ENCODE data around the gene RANBP1. TPM values are rescaled to one million over a fixed set of nuclear protein-coding genes. Genes with fewer than 3 reads are reported as not detected.

The RANBP1 gene
- total RNA-seq, 1 experiment from 2014 or later, result 522 TPM

- Histone ChIP-seq H3K27ac (ENCODE audit: insufficient read length, low read depth, low read length) (no peak overlapping the region), H3K9ac (ENCODE audit: extremely low read depth, insufficient read length, low read length) (no peak overlapping the region), H2BK120ac (ENCODE audit: low read depth, low read length, poor library complexity, severe bottlenecking) (no peak overlapping the region), H4K8ac (replicated peaks; ENCODE audit: insufficient read length, low read depth, low read length) (no peak overlapping the region), H3K4me1 (ENCODE audit: insufficient read depth, low read length) (no peaks in the 10 kb centered on the region), H3K4ac (ENCODE audit: low read depth, low read length) (no peak overlapping the region), H4K91ac (ENCODE audit: insufficient read length, low read depth, low read length) (no peak overlapping the region), H4K20me1 (ENCODE audit: control insufficient read depth, insufficient read depth, insufficient read length) (no peaks in the 10 kb centered on the region), H2AFZ (ENCODE audit: low read length) (no peak overlapping the region), H3K27me3 (ENCODE audit: insufficient read depth, low read length) (no peaks in the 10 kb centered on the region), H2BK5ac (ENCODE audit: insufficient read length, low read length) (no peak overlapping the region), H2BK15ac (ENCODE audit: low read depth, low read length) (no peak overlapping the region), H2AK5ac (ENCODE audit: insufficient read length, low read length) (no peak overlapping the region), H3K23me2 (ENCODE audit: insufficient read length, low read depth, low read length, poor library complexity, severe bottlenecking) (no peaks in the 10 kb centered on the region), H3K14ac (ENCODE audit: insufficient read depth, low read length) (no peak overlapping the region), H3K4me2 (ENCODE audit: insufficient read depth, insufficient read length, low read length) (no peak overlapping the region), H3K79me1 (ENCODE audit: insufficient read depth, low read depth, low read length, poor library complexity, severe bottlenecking) (no peaks in the 10 kb centered on the region), H3K9me3 (ENCODE audit: control insufficient read depth, low read depth, low read length) (no peaks in the 10 kb centered on the region), H4K5ac (ENCODE audit: insufficient read length, low read depth, low read length) (no peak overlapping the region), H3T11ph (ENCODE audit: low read length) (no peak overlapping the region), H3K18ac (ENCODE audit: insufficient read length, low read depth, low read length) (no peak overlapping the region), H3K23ac (ENCODE audit: insufficient read length, low read depth, low read length) (no peak overlapping the region), H2BK12ac (ENCODE audit: insufficient read length, low read depth, low read length) (no peak overlapping the region), H3K56ac (ENCODE audit: insufficient read length, low read depth, low read length) (no peak overlapping the region), H2BK20ac (ENCODE audit: low read depth, low read length, poor library complexity, severe bottlenecking) (no peak overlapping the region), H3K79me2 (ENCODE audit: insufficient read depth, low read length) (no peaks in the 10 kb centered on the region)
- DNase-seq, result no peak
- H3K36me3 Mint-ChIP-seq (ENCODE audit: insufficient read depth in 1 of 3, low read depth in 3 of 3), result no peaks in the 10 kb centered on the region; a peak in 3 of 7 replicates
- WGBS (ENCODE audit: extremely low coverage, insufficient read length, low lambda C conversion rate), result no CpG with 5 or more reads among the region's 19 CpGs
- H3K9me3 Mint-ChIP-seq, result no peaks in the 10 kb centered on the region
- TF ChIP-seq, protein P1, sequence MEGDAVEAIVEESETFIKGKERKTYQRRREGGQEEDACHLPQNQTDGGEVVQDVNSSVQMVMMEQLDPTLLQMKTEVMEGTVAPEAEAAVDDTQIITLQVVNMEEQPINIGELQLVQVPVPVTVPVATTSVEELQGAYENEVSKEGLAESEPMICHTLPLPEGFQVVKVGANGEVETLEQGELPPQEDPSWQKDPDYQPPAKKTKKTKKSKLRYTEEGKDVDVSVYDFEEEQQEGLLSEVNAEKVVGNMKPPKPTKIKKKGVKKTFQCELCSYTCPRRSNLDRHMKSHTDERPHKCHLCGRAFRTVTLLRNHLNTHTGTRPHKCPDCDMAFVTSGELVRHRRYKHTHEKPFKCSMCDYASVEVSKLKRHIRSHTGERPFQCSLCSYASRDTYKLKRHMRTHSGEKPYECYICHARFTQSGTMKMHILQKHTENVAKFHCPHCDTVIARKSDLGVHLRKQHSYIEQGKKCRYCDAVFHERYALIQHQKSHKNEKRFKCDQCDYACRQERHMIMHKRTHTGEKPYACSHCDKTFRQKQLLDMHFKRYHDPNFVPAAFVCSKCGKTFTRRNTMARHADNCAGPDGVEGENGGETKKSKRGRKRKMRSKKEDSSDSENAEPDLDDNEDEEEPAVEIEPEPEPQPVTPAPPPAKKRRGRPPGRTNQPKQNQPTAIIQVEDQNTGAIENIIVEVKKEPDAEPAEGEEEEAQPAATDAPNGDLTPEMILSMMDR (conservative IDR thresholded peaks at IDR 0.05), result no peak
- no peaks in the 10 kb centered on the region for H3K4me1 Mint-ChIP-seq
- no peak overlapping the region; a peak in 1 of 7 replicates for H3K27ac Mint-ChIP-seq
- H3K4me3 Mint-ChIP-seq, result no peak overlapping the region
- H3K27me3 Mint-ChIP-seq (ENCODE audit: low read depth), result no peaks in the 10 kb centered on the region
These were observed 28.2 kb downstream of the RANBP1 start for GRCh38 chr22:20143883-20144665.

Data from H9 (cell line).